ENCODE results near the gene BEGAIN.

Gene BEGAIN

GRCh38 chr14:100566119-100566518 lies 21.1 kb downstream of the BEGAIN start:
- DNase-seq (ENCODE audit: low read depth) = no peak
- no peak for TF ChIP-seq CTCF (IDR thresholded peaks at IDR 0.05; ENCODE audit: low read depth, low read length, missing control alignments)
- H3K4me3 ChIP-seq (ENCODE audit: low read depth, low read length) = no peak overlapping the region

- no peak overlapping the region for H3K4me3 ChIP-seq (ENCODE audit: low read depth, low read length)
- no peak for TF ChIP-seq CTCF (IDR thresholded peaks at IDR 0.05; ENCODE audit: low read depth, low read length, missing control alignments)
- no peak for DNase-seq (ENCODE audit: low read depth)
Observed at GRCh38 chr14:100565650-100566049, 21.6 kb downstream of the BEGAIN start.

- no peak for DNase-seq (ENCODE audit: low read depth)
- no peak overlapping the region for H3K4me3 ChIP-seq (ENCODE audit: low read depth, low read length)
- no peak for TF ChIP-seq CTCF (IDR thresholded peaks at IDR 0.05; ENCODE audit: low read depth, low read length, missing control alignments)
Observed at GRCh38 chr14:100564512-100564911, 22.7 kb downstream of the BEGAIN start.

DNA sequence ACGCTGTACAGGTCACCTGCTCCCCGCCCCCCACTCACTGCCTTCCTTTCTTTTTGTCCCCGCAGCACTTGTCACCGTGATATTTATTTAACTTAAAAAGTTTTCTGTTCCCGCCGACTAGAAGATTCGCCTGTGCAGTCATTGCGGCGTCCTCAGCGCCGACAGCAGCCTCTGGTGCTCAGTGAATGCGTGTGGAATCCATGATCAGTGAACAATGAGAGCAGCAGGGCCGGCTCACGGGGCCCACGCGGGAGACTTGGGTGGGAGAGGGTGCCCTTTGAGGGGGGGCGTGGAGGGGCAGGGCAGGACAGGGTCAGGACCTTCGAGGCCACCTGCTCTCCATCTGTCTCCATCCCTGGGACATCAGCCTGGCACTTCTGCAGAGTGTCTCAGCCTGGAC lies 24.5 kb downstream of the BEGAIN start:
- no peak for TF ChIP-seq CTCF (IDR thresholded peaks at IDR 0.05; ENCODE audit: low read depth, low read length, missing control alignments)
- no peak overlapping the region for H3K4me3 ChIP-seq (ENCODE audit: low read depth, low read length)
- DNase-seq (ENCODE audit: low read depth) = no peak

GRCh38 chr14:100561005-100561404 lies 26.2 kb downstream of the BEGAIN start:
- TF ChIP-seq CTCF (IDR thresholded peaks at IDR 0.05; ENCODE audit: low read depth, low read length, missing control alignments) = no peak
- no peak for DNase-seq (ENCODE audit: low read depth)
- H3K4me3 ChIP-seq (ENCODE audit: low read depth, low read length) = no peak overlapping the region

- H3K4me3 ChIP-seq (ENCODE audit: low read depth, low read length) = no peak overlapping the region
- TF ChIP-seq CTCF (IDR thresholded peaks at IDR 0.05; ENCODE audit: low read depth, low read length, missing control alignments) = no peak
- DNase-seq (ENCODE audit: low read depth) = no peak
Observed at GRCh38 chr14:100560471-100560870, 26.7 kb downstream of the BEGAIN start.

- H3K4me3 ChIP-seq (ENCODE audit: low read depth, low read length) = no peak overlapping the region
- no peak for DNase-seq (ENCODE audit: low read depth)
- TF ChIP-seq CTCF (IDR thresholded peaks at IDR 0.05; ENCODE audit: low read depth, low read length, missing control alignments) = no peak
Observed at GRCh38 chr14:100559455-100559854, 27.8 kb downstream of the BEGAIN start.

Measured in GM12864 (cell line).